Motor neuron (in vitro differentiated cells): ENCODE data around the gene DIS3L2. TPM values are rescaled to one million over a fixed set of nuclear protein-coding genes. Genes with fewer than 3 reads are reported as not detected.
"Not testable (repeated sequence)": the region's sequence is repeated elsewhere in the genome, so short reads cannot be mapped to it uniquely, and the experiment has no call there.

Experiments
- ATAC-seq, 8 experiments: fragments of 200-7000 bp; cut with Tn5 transposase; replicated peaks in 6 of 8; 2 replicates each; pipeline ENCODE4 v1.8.0; 2021; ENCODE audit warnings: mild to moderate bottlenecking in 8 of 8, moderate library complexity in 8 of 8
- H3K27ac ChIP-seq, 2 donors: fragments of 250-450 bp; sonication (Bioruptor Pico); 2 replicates each; pipeline ENCODE4 v1.9.0; 2021; ENCODE audit warnings: antibody characterized with exemption in 2 of 2, mild to moderate bottlenecking in 2 of 2, moderate library complexity in 1 of 2
- H3K4me1 ChIP-seq, 2 donors: fragments of 250-450 bp; sonication (Bioruptor Pico); replicated peaks in 1 of 2; 2 replicates each; pipeline ENCODE4 v1.6.1; 2021; ENCODE audit warnings: antibody characterized with exemption in 2 of 2, mild to moderate bottlenecking in 2 of 2, moderate library complexity in 1 of 2
- H3K4me3 ChIP-seq, 5 donors: fragments of 250-450 bp; sonication (Bioruptor Pico); 2 replicates each; pipeline ENCODE4 v1.9.0; 2021; ENCODE audit warnings: antibody characterized with exemption in 5 of 5, mild to moderate bottlenecking in 5 of 5, moderate library complexity in 4 of 5
- WGBS, 10 experiments: fragments of 450-650 bp; shearing (Covaris generic); methylation state at CpG; one replicate each; pipeline ENCODE4 v1.0.0; 2022; 5-methylcytosine and 5-hydroxymethylcytosine counted together
- in situ Hi-C, 9 experiments: fragments of 400-800 bp; cut with MboI; loops; one replicate each; pipeline ENCODE4 v1.15.0; 2021; ENCODE audit warnings: low sequenced_read_pairs in 9 of 9, low pct_unique_long_range_greater_than_20kb in 2 of 9; ENCODE audit not compliant: unreplicated experiment in 9 of 9
- total RNA-seq, 8 experiments: library from RNA; unstranded; fragments of 300-600 nt; gene quantifications; 2 replicates each; pipeline versions ENCODE4 v1.2.3 to v1.2.4, GENCODE V29; 2022

The DIS3L2 gene
- total RNA-seq, 8 experiments from 2014 or later, result 10.6 to 33.1 (median 21.8) TPM

- Histone ChIP-seq H3K27ac (no peak overlapping the region), H3K4me1 (no peaks in the 10 kb centered on the region), H3K4me3 (no peak overlapping the region)
- WGBS, 10 experiments, result 85 to 100% (median 94%) methylated on average over 1 to 4 of the region's 4 CpGs
- no peak for ATAC-seq
- in situ Hi-C loops, result no loop called here
Measured at GRCh38 chr2:232102380-232102779, 140.9 kb downstream of the DIS3L2 start.

DNA sequence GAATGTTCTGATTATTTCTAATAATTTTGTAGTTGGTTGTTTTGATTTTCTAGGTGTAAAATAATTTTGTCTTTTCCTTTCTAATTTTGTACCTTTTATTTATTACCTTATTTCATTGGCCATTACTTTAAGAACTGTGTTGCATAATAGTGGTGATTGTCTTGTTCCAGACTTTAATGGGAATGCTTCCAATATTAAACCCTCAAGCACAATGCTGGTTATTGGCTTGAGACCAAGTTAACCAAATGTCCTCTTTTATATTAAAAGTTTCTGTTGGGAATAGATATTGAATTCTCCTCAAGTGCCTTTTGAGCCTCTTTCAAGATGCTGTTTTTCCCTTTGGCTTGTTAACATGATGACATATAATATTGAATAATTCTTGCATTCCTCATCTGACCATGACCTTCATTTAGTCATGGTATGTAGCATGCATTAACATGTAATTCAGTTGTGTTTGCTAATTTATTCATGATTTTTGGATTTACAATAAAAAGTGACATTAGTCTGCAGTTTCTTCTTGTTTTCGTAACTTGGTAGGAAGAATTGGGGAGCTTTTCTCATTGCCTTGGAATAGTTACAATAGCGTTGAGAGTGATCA is 141.7 kb downstream of the DIS3L2 start:
- Histone ChIP-seq H3K27ac (no peak overlapping the region), H3K4me3 (no peak overlapping the region), H3K4me1 (no peaks in the 10 kb centered on the region)
- in situ Hi-C loops, result no loop called here
- ATAC-seq, result peak in 1 of 8 experiments; percentile 16
- WGBS, 10 experiments, result 46 to 100% (median 96%) methylated on average over 1 to 2 of the region's 2 CpGs

GRCh38 chr2:232104076-232104646 is 142.6 kb downstream of the DIS3L2 start:
- H3K4me1 ChIP-seq, result no peaks in the 10 kb centered on the region
- H3K27ac ChIP-seq, result no peak overlapping the region
- in situ Hi-C loops, result no loop called here
- no peak for ATAC-seq
- no peak overlapping the region for H3K4me3 ChIP-seq
- WGBS, 10 experiments, result 79 to 100% (median 93%) methylated on average over 1 to 2 of the region's 2 CpGs; no CpG with 5 or more reads in 3 of the 10 experiments

GRCh38 chr2:232111551-232111950 is 150.0 kb downstream of the DIS3L2 start:
- ATAC-seq, result no peak
- in situ Hi-C loops, result no loop called here
- Histone ChIP-seq H3K4me3 (no peak overlapping the region), H3K4me1 (no peaks in the 10 kb centered on the region), H3K27ac (no peak overlapping the region)
- 80 to 100% (median 91%) methylated on average over 1 of the region's 1 CpG; no CpG with 5 or more reads in 4 of the 10 experiments for WGBS, 10 experiments

GRCh38 chr2:232113821-232114220 is 152.3 kb downstream of the DIS3L2 start:
- no peaks in the 10 kb centered on the region for H3K4me1 ChIP-seq
- no peak overlapping the region for H3K4me3 ChIP-seq
- 80 to 100% (median 80%) methylated on average over 1 of the region's 1 CpG; no CpG with 5 or more reads in 7 of the 10 experiments for WGBS, 10 experiments
- no peak for ATAC-seq
- in situ Hi-C loops, result no loop called here
- H3K27ac ChIP-seq, result no peak overlapping the region

DNA sequence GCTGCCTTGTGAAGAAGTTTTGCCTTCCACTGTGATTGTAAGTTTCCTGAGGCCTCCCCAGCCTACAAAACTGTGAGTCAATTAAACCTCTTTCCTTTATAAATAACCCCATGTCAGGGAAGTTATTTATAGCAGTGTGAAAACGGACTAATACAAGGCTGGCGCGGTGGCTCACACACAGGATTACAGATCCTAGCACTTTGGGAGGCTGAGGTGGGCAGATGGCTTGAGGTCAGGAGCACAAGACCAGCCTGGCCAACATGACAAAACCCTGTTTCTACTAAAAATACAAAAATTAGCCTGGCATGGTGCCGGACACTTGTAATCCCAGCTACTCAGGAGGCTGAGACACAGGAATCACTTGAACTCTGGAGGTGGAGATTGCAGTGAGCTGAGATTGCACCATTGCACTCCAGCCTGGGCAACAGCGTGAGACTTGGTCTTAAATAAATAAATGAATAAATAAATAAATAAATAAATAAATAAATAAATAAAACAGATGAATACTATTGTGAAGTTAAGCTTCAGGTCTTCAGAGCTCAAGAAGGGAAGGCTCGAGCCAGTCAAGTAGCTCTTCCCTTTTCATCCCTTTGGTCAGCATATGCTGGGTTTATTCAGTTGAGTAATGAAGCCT is 154.3 kb downstream of the DIS3L2 start:
- ATAC-seq, H3K4me3 ChIP-seq, H3K27ac ChIP-seq, H3K4me1 ChIP-seq, in situ Hi-C loops: not testable (repeated sequence)
- WGBS, 10 experiments, result 83 to 100% (median 100%) methylated on average over 1 to 6 of the region's 6 CpGs; no CpG with 5 or more reads in 1 of the 10 experiments

GRCh38 chr2:232116852-232117251 is 155.3 kb downstream of the DIS3L2 start:
- no peak for ATAC-seq
- Histone ChIP-seq H3K4me3 (no peak overlapping the region), H3K4me1 (peaks cover 0 to 4% of the 10 kb centered on the region in 2 donors), H3K27ac (no peak overlapping the region)
- WGBS, 10 experiments, result 60 to 100% (median 82%) methylated on average over 1 to 3 of the region's 3 CpGs; no CpG with 5 or more reads in 4 of the 10 experiments
- in situ Hi-C loops, result no loop called here

- WGBS, 10 experiments, result 86 to 100% (median 94%) methylated on average over 1 to 3 of the region's 3 CpGs; no CpG with 5 or more reads in 1 of the 10 experiments
- no peak overlapping the region for H3K27ac ChIP-seq
- no peak for ATAC-seq
Measured at GRCh38 chr2:232117413-232117812, 155.9 kb downstream of the DIS3L2 start.

GRCh38 chr2:232120911-232121310 is 159.4 kb downstream of the DIS3L2 start:
- ATAC-seq, result peak in 2 of 8 experiments; percentile 19 to 28
- Histone ChIP-seq H3K4me3 (no peak overlapping the region), H3K4me1 (peaks cover 0 to 4% of the 10 kb centered on the region in 2 donors), H3K27ac (no peak overlapping the region)
- in situ Hi-C loops, result no loop called here

More at GRCh38 chr2:232117413-232117812, 155.9 kb downstream of the DIS3L2 start:
- H3K4me1 ChIP-seq, result peaks cover 0 to 4% of the 10 kb centered on the region in 2 donors
- no peak overlapping the region for H3K4me3 ChIP-seq
- in situ Hi-C loops, result no loop called here

DNA sequence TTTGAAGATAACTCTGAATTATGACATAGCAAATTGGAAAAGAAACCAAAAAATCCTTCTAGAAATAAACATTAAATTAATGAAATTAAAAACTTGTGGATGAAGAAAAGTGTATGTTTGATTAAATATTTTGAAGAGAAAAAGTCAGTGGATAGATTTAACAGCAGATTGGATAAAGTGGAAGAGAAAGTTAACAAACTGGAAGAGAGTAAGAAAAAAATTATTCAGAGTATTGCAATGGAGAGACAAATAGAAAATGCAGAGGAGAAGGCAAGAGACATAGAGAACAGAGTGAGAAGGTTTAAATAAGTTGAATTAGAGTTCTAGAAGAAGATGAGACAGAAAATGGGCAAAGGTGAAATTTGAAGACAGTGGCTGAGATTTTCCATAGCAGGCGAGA is 162.8 kb downstream of the DIS3L2 start:
- ATAC-seq, result no peak
- in situ Hi-C loops, result no loop called here
- WGBS, 10 experiments, result 89 to 100% (median 100%) methylated on average over 1 of the region's 1 CpG; no CpG with 5 or more reads in 1 of the 10 experiments
- H3K27ac ChIP-seq, result no peak overlapping the region
- H3K4me1 ChIP-seq, result peaks cover 0 to 4% of the 10 kb centered on the region in 2 donors
- H3K4me3 ChIP-seq, result no peak overlapping the region

GRCh38 chr2:232126301-232127099 is 165.0 kb downstream of the DIS3L2 start:
- in situ Hi-C loops, result loop anchor here in 2 of 9 experiments (25.0 kb wide), 1 partner anchor 214 kb away; no protein-coding TSS in a partner anchor

GRCh38 chr2:232129483-232129882 is 168.0 kb downstream of the DIS3L2 start:
- Histone ChIP-seq H3K4me3 (no peak overlapping the region), H3K4me1 (no peaks in the 10 kb centered on the region), H3K27ac (no peak overlapping the region)
- in situ Hi-C loops, result loop anchor here in 2 of 9 experiments (25.0 kb wide), 1 partner anchor 217 kb away; no protein-coding TSS in a partner anchor
- ATAC-seq, result peak in 1 of 8 experiments; percentile 22
- WGBS, 10 experiments, result 47 to 100% (median 87%) methylated on average over 1 to 4 of the region's 4 CpGs; no CpG with 5 or more reads in 1 of the 10 experiments

More at GRCh38 chr2:232126301-232127099, 165.0 kb downstream of the DIS3L2 start:
- 77 to 100% (median 96%) methylated on average over 1 to 5 of the region's 5 CpGs for WGBS, 10 experiments
- Histone ChIP-seq H3K4me1 (no peaks in the 10 kb centered on the region), H3K4me3 (no peak overlapping the region), H3K27ac (no peak overlapping the region)
- ATAC-seq, result no peak
